GM21737 (cell line): ENCODE results near the gene SLC25A47.
A peak's percentile ranks its signal among the peaks of the same experiment; 100 is the strongest.

Source experiments
- ATAC-seq: cut with Tn5 transposase; IDR thresholded peaks from one replicate; pipeline ENCODE4 v1.9.1; 2021; ENCODE audit warnings: mild to moderate bottlenecking, moderate library complexity; ENCODE audit not compliant: unreplicated experiment

Gene SLC25A47

GRCh38 chr14:100374270-100374669, 51.1 kb downstream of the SLC25A47 start:
- no peak for ATAC-seq

- no peak for ATAC-seq
Measured at GRCh38 chr14:100374876-100375265, 51.7 kb downstream of the SLC25A47 start.

- ATAC-seq, result peak; percentile 34
Measured at GRCh38 chr14:100375266-100375962, 52.3 kb downstream of the SLC25A47 start.

GRCh38 chr14:100375963-100376735, 53.0 kb downstream of the SLC25A47 start, which contains the start of gene WDR25:
Gene WDR25 (plus strand): TSS chr14:100376485.
- ATAC-seq, result peak; percentile 79

GRCh38 chr14:100376751-100377171, 53.6 kb downstream of the SLC25A47 start:
- ATAC-seq, result no peak
